ENCODE data around the gene TMEM120B.

Gene TMEM120B

DNA sequence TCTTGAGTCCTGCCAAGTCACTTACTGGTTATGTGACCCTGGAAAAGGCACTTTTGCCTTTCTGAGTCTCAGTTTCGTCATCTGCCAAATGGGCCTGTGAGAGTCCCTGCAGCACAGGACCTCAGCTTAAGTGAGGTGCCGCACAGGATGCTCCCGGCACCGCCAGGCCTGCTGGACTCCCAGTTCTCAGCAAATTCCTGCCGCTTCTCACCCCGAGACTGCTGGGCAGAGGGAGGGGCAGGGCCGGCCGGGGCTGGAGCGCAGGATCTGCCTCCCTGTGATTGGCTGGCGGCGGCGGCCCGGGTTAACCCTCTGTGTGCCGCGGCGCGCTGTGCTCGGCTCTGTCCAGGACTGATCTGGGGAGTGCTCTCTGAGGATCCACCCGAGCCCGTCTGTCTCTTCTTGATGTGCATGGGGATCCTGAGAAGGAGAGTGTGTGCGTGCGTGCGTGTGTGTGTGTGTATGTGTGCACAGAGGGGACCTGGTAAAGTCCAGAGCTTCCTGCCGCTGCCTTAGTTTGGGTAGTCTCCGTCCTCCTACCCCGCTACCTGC lies 99.8 kb downstream of the TMEM120B start:
- Histone ChIP-seq H3K36me3 (ENCODE audit: control insufficient read depth in 1 of 2, insufficient read depth in 2 of 2, low read depth in 1 of 2, low read length in 2 of 2) (peaks cover 71 to 86% of the 10 kb centered on the region in 2 experiments), H2BK15ac (ENCODE audit: low read depth, poor library complexity, severe bottlenecking) (no peak overlapping the region)
- WGBS: 12% methylated on average over 16 of the region's 26 CpGs

GRCh38 chr12:121812921-121813896 lies 100.7 kb downstream of the TMEM120B start:
- H2BK15ac ChIP-seq (ENCODE audit: low read depth, poor library complexity, severe bottlenecking): no peak overlapping the region
- H3K4me1 ChIP-seq (ENCODE audit: control insufficient read depth, insufficient read depth, low read depth, low read length): peaks cover 26% of the 10 kb centered on the region
- no peaks in the 10 kb centered on the region for H3K9me3 ChIP-seq (ENCODE audit: control insufficient read depth, low read length)
- H2BK12ac ChIP-seq (ENCODE audit: low read length in 2 of 2): peak overlapping the region in 1 of 2 experiments; percentile 15
- H3K27me3 ChIP-seq (ENCODE audit: control insufficient read depth in 1 of 2, insufficient read depth in 1 of 2, low read length in 2 of 2): no peaks in the 10 kb centered on the region
- no peak overlapping the region for H3K14ac ChIP-seq (ENCODE audit: low read length in 2 of 2)
- 42% methylated on average over 22 of the region's 25 CpGs for WGBS
- no peak overlapping the region for H2BK5ac ChIP-seq (ENCODE audit: low read depth, low read length, poor library complexity, severe bottlenecking)
- H3K4me3 ChIP-seq (ENCODE audit: insufficient read depth in 1 of 2, low read depth in 1 of 2, low read length in 2 of 2): peak overlapping the region; percentile 66 to 89
- H3K79me1 ChIP-seq (replicated peaks; ENCODE audit: low read length, poor library complexity, severe bottlenecking): peaks cover 32% of the 10 kb centered on the region
- H2AK5ac ChIP-seq (ENCODE audit: low read length, severe bottlenecking): no peak overlapping the region
- H4K8ac ChIP-seq (ENCODE audit: low read length): no peak overlapping the region
- no peak overlapping the region for H3K23ac ChIP-seq (ENCODE audit: low read length in 2 of 2)
- H4K91ac ChIP-seq (ENCODE audit: low read length): peak overlapping the region; percentile 88
- H3K18ac ChIP-seq (ENCODE audit: low read depth in 1 of 2, low read length in 2 of 2): no peak overlapping the region
- peak overlapping the region; percentile 66 for H3K4me2 ChIP-seq (ENCODE audit: low read length, poor library complexity, severe bottlenecking)
- no peak overlapping the region for H2BK120ac ChIP-seq (ENCODE audit: low read depth, low read length)
- H3K36me3 ChIP-seq (ENCODE audit: control insufficient read depth in 1 of 2, insufficient read depth in 2 of 2, low read depth in 1 of 2, low read length in 2 of 2): peaks cover 72 to 86% of the 10 kb centered on the region in 2 experiments
- H3K9ac ChIP-seq (ENCODE audit: low read length): peak overlapping the region; percentile 88
- no peak overlapping the region for H3K27ac ChIP-seq (ENCODE audit: low read length, poor library complexity, severe bottlenecking)
- no peak overlapping the region for H2AFZ ChIP-seq (ENCODE audit: low read depth, low read length)
- peak; percentile 28 for DNase-seq
- H3K4ac ChIP-seq (ENCODE audit: low read depth in 1 of 2, low read length in 2 of 2): no peak overlapping the region

More for the DNA sequence above, 99.8 kb downstream of the TMEM120B start:
- Histone ChIP-seq H3K9me3 (ENCODE audit: control insufficient read depth, low read length) (no peaks in the 10 kb centered on the region), H2BK5ac (ENCODE audit: low read depth, low read length, poor library complexity, severe bottlenecking) (no peak overlapping the region), H2AK5ac (ENCODE audit: low read length, severe bottlenecking) (no peak overlapping the region), H4K91ac (ENCODE audit: low read length) (peak overlapping the region; percentile 88), H3K18ac (ENCODE audit: low read depth in 1 of 2, low read length in 2 of 2) (peak overlapping the region in 1 of 2 experiments; percentile 25), H3K4me2 (ENCODE audit: low read length, poor library complexity, severe bottlenecking) (peak overlapping the region; percentile 86), H2BK120ac (ENCODE audit: low read depth, low read length) (no peak overlapping the region), H3K9ac (ENCODE audit: low read length) (peak overlapping the region; percentile 88), H4K8ac (ENCODE audit: low read length) (no peak overlapping the region), H3K4me3 (ENCODE audit: insufficient read depth in 1 of 2, low read depth in 1 of 2, low read length in 2 of 2) (peak overlapping the region; percentile 66 to 89), H2BK12ac (ENCODE audit: low read length in 2 of 2) (no peak overlapping the region), H3K4me1 (ENCODE audit: control insufficient read depth, insufficient read depth, low read depth, low read length) (peaks cover 30% of the 10 kb centered on the region), H3K4ac (ENCODE audit: low read depth in 1 of 2, low read length in 2 of 2) (peak overlapping the region in 1 of 2 experiments; percentile 40), H3K27ac (ENCODE audit: low read length, poor library complexity, severe bottlenecking) (peak overlapping the region; percentile 48), H3K27me3 (ENCODE audit: control insufficient read depth in 1 of 2, insufficient read depth in 1 of 2, low read length in 2 of 2) (no peaks in the 10 kb centered on the region), H3K14ac (ENCODE audit: low read length in 2 of 2) (peak overlapping the region in 1 of 2 experiments; percentile 81), H3K79me1 (replicated peaks; ENCODE audit: low read length, poor library complexity, severe bottlenecking) (peaks cover 30% of the 10 kb centered on the region), H2AFZ (ENCODE audit: low read depth, low read length) (no peak overlapping the region), H3K23ac (ENCODE audit: low read length in 2 of 2) (no peak overlapping the region)
- DNase-seq: peak; percentile 83

- Histone ChIP-seq H4K91ac (ENCODE audit: low read length) (no peak overlapping the region), H3K14ac (ENCODE audit: low read length in 2 of 2) (no peak overlapping the region), H2BK120ac (ENCODE audit: low read depth, low read length) (no peak overlapping the region), H2AK5ac (ENCODE audit: low read length, severe bottlenecking) (no peak overlapping the region), H4K8ac (ENCODE audit: low read length) (no peak overlapping the region), H2BK12ac (ENCODE audit: low read length in 2 of 2) (no peak overlapping the region), H3K9me3 (ENCODE audit: control insufficient read depth, low read length) (no peaks in the 10 kb centered on the region), H3K18ac (ENCODE audit: low read depth in 1 of 2, low read length in 2 of 2) (no peak overlapping the region), H3K4me1 (ENCODE audit: control insufficient read depth, insufficient read depth, low read depth, low read length) (peaks cover 26% of the 10 kb centered on the region), H2AFZ (ENCODE audit: low read depth, low read length) (no peak overlapping the region), H3K79me1 (replicated peaks; ENCODE audit: low read length, poor library complexity, severe bottlenecking) (peaks cover 29% of the 10 kb centered on the region), H3K23ac (ENCODE audit: low read length in 2 of 2) (no peak overlapping the region), H3K27ac (ENCODE audit: low read length, poor library complexity, severe bottlenecking) (no peak overlapping the region), H2BK15ac (ENCODE audit: low read depth, poor library complexity, severe bottlenecking) (no peak overlapping the region), H3K9ac (ENCODE audit: low read length) (peak overlapping the region; percentile 88), H2BK5ac (ENCODE audit: low read depth, low read length, poor library complexity, severe bottlenecking) (no peak overlapping the region), H3K36me3 (ENCODE audit: control insufficient read depth in 1 of 2, insufficient read depth in 2 of 2, low read depth in 1 of 2, low read length in 2 of 2) (peaks cover 66 to 80% of the 10 kb centered on the region in 2 experiments), H3K4ac (ENCODE audit: low read depth in 1 of 2, low read length in 2 of 2) (no peak overlapping the region), H3K4me2 (ENCODE audit: low read length, poor library complexity, severe bottlenecking) (no peak overlapping the region), H3K4me3 (ENCODE audit: insufficient read depth in 1 of 2, low read depth in 1 of 2, low read length in 2 of 2) (no peak overlapping the region), H3K27me3 (ENCODE audit: control insufficient read depth in 1 of 2, insufficient read depth in 1 of 2, low read length in 2 of 2) (no peaks in the 10 kb centered on the region)
- WGBS: 100% methylated on average over 2 of the region's 14 CpGs
- DNase-seq: no peak
Measured at GRCh38 chr12:121813951-121814350, 101.4 kb downstream of the TMEM120B start.

Measured in mesenchymal stem cell (in vitro differentiated cells and primary cell).